Panc1 (cell line): Measurements from ENCODE around the gene CSRNP2. TPM values are rescaled to one million over a fixed set of nuclear protein-coding genes. Genes with fewer than 3 reads are reported as not detected.

Experiments
- ATAC-seq: fragments of 200-7000 bp; cut with Tn5 transposase; 2 replicates; pipeline ENCODE4 v1.9.1; 2020; ENCODE audit warnings: mild to moderate bottlenecking, moderate library complexity
- BruUV-seq: library from RNA; stranded (reverse); fragments of 400-500 nt; replicated peaks from 2 replicates; lab custom pipeline; 2021; lab: Mats Ljungman, UMichigan
- CTCF ChIA-PET: fragments of 300-600 bp; sonication (Branson Sonifier 250); formaldehyde crosslinking; loops from one replicate; lab custom pipeline; 2022; ENCODE audit warnings: antibody characterized with exemption; lab: Charles Lee
- POLR2A ChIA-PET: fragments of 300-600 bp; sonication (Branson Sonifier 250); formaldehyde crosslinking; loops from one replicate; lab custom pipeline; 2022; ENCODE audit warnings: antibody characterized with exemption; lab: Charles Lee
- DNase-seq: peaks from one replicate; pipeline ENCODE4 v3.0.0-alpha.2; 2010; ENCODE audit warnings: low read depth, low spot score
- H3K27ac ChIP-seq: 2 replicates; pipeline ENCODE4 v1.5.1; 2011; ENCODE audit warnings: mild to moderate bottlenecking, low read length, inconsistent platforms
- H3K27me3 ChIP-seq: fragments of 200-500 bp; sonication (Bioruptor generic); 2 replicates; pipeline ENCODE4 v1.6.0; 2014; ENCODE audit warnings: low read length, inconsistent platforms; ENCODE audit not compliant: control insufficient read depth, insufficient read depth
- H3K36me3 ChIP-seq: fragments of 200-500 bp; sonication (Bioruptor generic); 2 replicates; pipeline ENCODE4 v1.5.1; 2014; ENCODE audit warnings: inconsistent platforms, mild to moderate bottlenecking, low read length, moderate library complexity; ENCODE audit not compliant: control insufficient read depth, insufficient read depth
- H3K4me1 ChIP-seq: 2 replicates; pipeline ENCODE4 v1.5.1; 2011; ENCODE audit warnings: inconsistent platforms, mild to moderate bottlenecking, low read length, moderate library complexity; ENCODE audit not compliant: control insufficient read depth, insufficient read depth
- H3K4me3 ChIP-seq, 2 experiments: 2 replicates each; pipeline ENCODE4 v1.5.1; 2011 to 2012; ENCODE audit warnings: low read depth in 2 of 2, low read length in 2 of 2, mild to moderate bottlenecking in 2 of 2, inconsistent platforms in 1 of 2, moderate library complexity in 1 of 2
- H3K9me3 ChIP-seq: fragments of 200-500 bp; sonication (Bioruptor generic); 2 replicates; pipeline ENCODE4 v1.5.1; 2014; ENCODE audit warnings: low read depth, mild to moderate bottlenecking, inconsistent platforms, low read length, moderate library complexity; ENCODE audit not compliant: control insufficient read depth, insufficient read depth
- CTCF ChIP-seq: fragments of 450-650 bp; IDR thresholded peaks from 2 replicates; pipeline ENCODE4 v1.5.1; 2017; ENCODE audit warnings: mild to moderate bottlenecking
- POLR2AphosphoS5 ChIP-seq: IDR thresholded peaks from 2 replicates; pipeline ENCODE4 v1.6.1; 2012; ENCODE audit warnings: mild to moderate bottlenecking, low read depth, low read length, moderate library complexity
- REST ChIP-seq, 2 experiments: IDR thresholded peaks; 2 replicates each; pipeline ENCODE4 v1.6.1; 2011 to 2012; ENCODE audit warnings: low read depth in 2 of 2, control low read depth in 1 of 2, low read length in 1 of 2, mild to moderate bottlenecking in 1 of 2, moderate library complexity in 1 of 2; ENCODE audit not compliant: insufficient read depth in 1 of 2
- SIN3A ChIP-seq: IDR thresholded peaks from 2 replicates; pipeline ENCODE4 v1.6.1; 2012; ENCODE audit warnings: low read depth, mild to moderate bottlenecking, low read length, moderate library complexity, borderline replicate concordance; ENCODE audit not compliant: insufficient read depth
- TCF7L2 ChIP-seq: IDR thresholded peaks from 2 replicates; pipeline ENCODE4 v1.6.1; 2011; ENCODE audit warnings: mild to moderate bottlenecking, low read depth, low read length, inconsistent platforms
- in situ Hi-C: cut with HindIII; loops from 2 replicates; pipeline ENCODE4 v1.10.0; 2016; ENCODE audit warnings: low sequenced_read_pairs, low pct_unique_long_range_greater_than_20kb
- intact Hi-C: fragments of 100-400 bp; cut with micrococcal nuclease; formaldehyde crosslinking; loops from one replicate; pipeline ENCODE4 v1.10.0; 2022; ENCODE audit not compliant: unreplicated experiment
- total RNA-seq: library from RNA; stranded (reverse); gene quantifications from one replicate; pipeline ENCODE4 v1.2.1, GENCODE V29; 2021; ENCODE audit not compliant: unreplicated experiment

CSRNP2 gene
- total RNA-seq, 1 experiment from 2014 or later, result 50.5 TPM

- H3K27ac ChIP-seq, result peak overlapping the region; percentile 97
- ChIA-PET CTCF (no interaction called here), POLR2A (no interaction called here)
- TSS peak; percentile 80 for BruUV-seq
- peaks cover 11% of the 10 kb centered on the region for H3K4me1 ChIP-seq
- ATAC-seq (no peak), DNase-seq (no peak)
- H3K27me3 ChIP-seq, result no peaks in the 10 kb centered on the region
- intact Hi-C loops, result no loop called here
- no peak for TF ChIP-seq CTCF
- no peak for TF ChIP-seq POLR2AphosphoS5
- no peak for TF ChIP-seq SIN3A
- TF ChIP-seq TCF7L2, result no peak
- no peak for TF ChIP-seq REST (IDR thresholded peaks at IDR 0.05; ENCODE audit: insufficient read depth in 1 of 2, low read depth in 2 of 2, low read length in 1 of 2)
- in situ Hi-C loops, result no loop called here
- H3K36me3 ChIP-seq, result peaks cover 2% of the 10 kb centered on the region
- peak overlapping the region; percentile 75 to 100 for H3K4me3 ChIP-seq
- H3K9me3 ChIP-seq, result no peaks in the 10 kb centered on the region
Measured at GRCh38 chr12:51048661-51049251, 34.6 kb downstream of the CSRNP2 start.

- H3K36me3 ChIP-seq, result no peaks in the 10 kb centered on the region; the same call in 1 of the 2 replicates
- DNase-seq (peak; percentile 97), ATAC-seq (peak; percentile 100)
- POLR2A ChIA-PET, result no interaction called here
- TSS peak; percentile 98 for BruUV-seq
- TF ChIP-seq REST (IDR thresholded peaks at IDR 0.05; ENCODE audit: insufficient read depth in 1 of 2, low read depth in 2 of 2, low read length in 1 of 2), result peak; percentile 73 to 83
- TF ChIP-seq POLR2AphosphoS5, result peak; percentile 98
- peak; percentile 49; the same call in 1 of the 2 replicates for TF ChIP-seq TCF7L2
- peak; percentile 96 for TF ChIP-seq SIN3A
- TF ChIP-seq CTCF, result peak; percentile 98
- CTCF ChIA-PET, result no interaction called here
- H3K27ac ChIP-seq, result peak within 1 kb of the TSS; percentile 97
- H3K4me1 ChIP-seq, result peaks cover 11% of the 10 kb centered on the region
- intact Hi-C loops, result no loop called here
- no peaks in the 10 kb centered on the region for H3K9me3 ChIP-seq
- H3K4me3 ChIP-seq, result peak within 1 kb of the TSS; percentile 75 to 100
- in situ Hi-C loops, result no loop called here
- no peaks in the 10 kb centered on the region for H3K27me3 ChIP-seq
Measured at GRCh38 chr12:51047655-51048540, 35.5 kb downstream of the CSRNP2 start, which contains the start of gene LETMD1. TSS of gene LETMD1 (plus strand) at chr12:51048327. CDS start at chr12:51048357, 30 bp downstream.
